Stomach (tissue), 19 donors: ENCODE measurements around the gene ZFP69. TPM values are rescaled to one million over a fixed set of nuclear protein-coding genes. Genes with fewer than 3 reads are reported as not detected.

Experiments used
- DNase-seq, 2 donors: peaks; one replicate each; pipeline versions ENCODE4 v3.0.0 to v3.0.0-alpha.2; 2013 to 2019
- H3K27ac ChIP-seq, 5 donors: fragments of 200-600 bp in 4 of 5; sonication (generic) in 4 of 5; one replicate each; pipeline ENCODE4 v1.5.1; 2013 to 2019; ENCODE audit warnings: mild to moderate bottlenecking in 1 of 5, moderate library complexity in 1 of 5
- H3K27me3 ChIP-seq, 3 donors: fragments of 200-600 bp; sonication (generic); one replicate each; pipeline ENCODE4 v1.5.1; 2017 to 2019; ENCODE audit warnings: mixed run types in 1 of 3
- H3K36me3 ChIP-seq, 4 donors: fragments of 200-600 bp; sonication (generic); 1 replicate in 3 of 4; 2 replicates in 1 of 4; pipeline ENCODE4 v1.5.1; 2016 to 2019
- H3K4me1 ChIP-seq, 4 donors: fragments of 200-600 bp; sonication (generic); one replicate each; pipeline ENCODE4 v1.5.1; 2016 to 2019
- H3K4me3 ChIP-seq, 4 donors: fragments of 200-600 bp; sonication (generic) in 3 of 4; one replicate each; pipeline ENCODE4 v1.5.1; 2016 to 2019; ENCODE audit warnings: mild to moderate bottlenecking in 1 of 4
- H3K9me3 ChIP-seq, 4 donors: fragments of 200-600 bp; sonication (generic); one replicate each; pipeline ENCODE4 v1.5.1; 2016 to 2019
- EP300 ChIP-seq: sonication (generic); formaldehyde crosslinking; IDR thresholded peaks from one replicate; pipeline ENCODE4 v1.6.1; 2017; ENCODE audit warnings: antibody characterized with exemption
- POLR2A ChIP-seq, 4 donors: fragments of 450-650 bp; IDR thresholded peaks; one replicate each; pipeline ENCODE4 v1.6.1; 2016; ENCODE audit warnings: antibody characterized with exemption in 4 of 4, control low read depth in 2 of 4, mild to moderate bottlenecking in 1 of 4, moderate library complexity in 1 of 4
- POLR2AphosphoS5 ChIP-seq, 3 donors: sonication (generic); formaldehyde crosslinking; IDR thresholded peaks; one replicate each; pipeline ENCODE4 v1.6.1; 2016; ENCODE audit warnings: antibody characterized with exemption in 3 of 3
- WGBS, 5 donors: extraction: QIAGEN DNeasy Blood & Tissue Kit in 3 of 5; methylation state at CpG; one replicate each; pipeline versions ENCODE4 v1.1.5 to v1.1.7; 2013 to 2018; 5-methylcytosine and 5-hydroxymethylcytosine counted together
- intact Hi-C: fragments of 100-400 bp; cut with DNase I; formaldehyde crosslinking; loops from one replicate; pipeline ENCODE4 v1.15.1; 2023; ENCODE audit warnings: low total_unique reads
- long read RNA-seq, 10 donors: transcript quantifications; one replicate each; lab custom pipeline, GENCODE V29; 2026
- polyA plus RNA-seq, 3 donors: library from polyadenylated mRNA; stranded (reverse); fragments of 200-250 nt; gene quantifications; one replicate each; pipeline ENCODE4 v1.2.3, GENCODE V29; 2013
- total RNA-seq, 5 donors: library from RNA; depleted of rRNA; stranded (reverse); fragments of >200 nt; gene quantifications; one replicate each; pipeline versions ENCODE4 v1.1.0 to v1.2.3, GENCODE V29; 2014 to 2016
- TF ChIP-seq, protein P1 (sequence below), 7 experiments: fragments of 450-650 bp in 4 of 7; fragments of 200-600 bp in 3 of 7; sonication (generic) in 3 of 7; IDR thresholded peaks; one replicate each; pipeline ENCODE4 v1.5.1; 2016 to 2019; ENCODE audit warnings: antibody characterized with exemption in 7 of 7, control low read depth in 2 of 7, mild to moderate bottlenecking in 1 of 7
- donor health status: healthy with polysubstance abuse.
- donor health status: Bipolar disorder and iron deficiency.
- donor health status: healthy.

Gene ZFP69
- 10 to 100 TPM in 1 of 5 donors, 1 to 10 TPM in 4; 1.3 to 34.4 (median 3.1) TPM for total RNA-seq
- 1 to 10 TPM; 1.2 to 2.6 (median 2.3) TPM for polyA plus RNA-seq
- long read RNA-seq, donor 1: 0 reads
- long read RNA-seq, donor 2, partial matches to known transcripts: 0 of 1 reads
- long read RNA-seq, donor 2, other reads (novel, unspliced or antisense): 0 of 1 reads
- long read RNA-seq, donor 3: 0 reads
- long read RNA-seq, donor 4: 0 reads
- long read RNA-seq, donor 5: 0 reads
- long read RNA-seq, donor 6: 0 reads
- long read RNA-seq, donor 7: 0 reads
- long read RNA-seq, donor 8: 0 reads
- long read RNA-seq, donor 9, partial matches to known transcripts: 0 of 1 reads
- long read RNA-seq, donor 9, other reads (novel, unspliced or antisense): 0 of 1 reads
- long read RNA-seq, donor 10: 0 reads

DNA sequence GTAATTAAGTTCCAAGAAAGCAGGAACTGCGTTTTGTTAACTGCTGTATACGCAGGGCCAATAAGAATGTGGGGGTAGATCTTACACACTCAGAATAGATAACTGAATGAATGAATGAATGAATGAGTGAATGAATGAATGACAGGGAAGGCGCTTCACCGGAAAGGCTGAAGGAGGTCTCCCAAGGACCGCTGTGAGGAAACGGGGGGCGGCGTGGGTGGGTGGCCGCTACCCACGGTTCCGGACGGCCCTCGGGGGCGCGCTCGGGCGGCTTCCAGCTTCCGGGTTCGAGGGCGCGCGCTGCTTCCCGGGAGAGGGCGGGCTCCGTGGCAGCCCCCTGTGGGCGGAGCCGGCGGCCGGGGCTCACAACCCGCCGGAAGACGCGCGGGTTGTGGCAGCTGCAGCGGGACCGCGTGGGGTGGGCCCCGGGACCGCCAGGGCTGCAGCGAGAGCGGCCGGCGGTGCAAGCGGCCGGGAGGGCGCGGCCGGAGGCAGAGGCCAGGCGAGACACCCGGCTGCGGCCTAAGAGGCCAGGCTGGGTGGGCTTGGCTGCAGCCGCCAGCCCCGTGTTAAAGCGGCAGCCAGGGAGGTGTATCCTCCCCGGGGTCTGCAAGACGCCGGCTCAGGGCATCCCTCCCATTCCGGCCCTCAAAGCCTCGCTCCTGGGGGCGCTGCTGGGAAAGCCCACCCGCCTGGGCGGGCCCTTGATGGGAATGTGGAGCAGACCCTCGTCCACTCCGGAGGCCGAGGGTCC lies at the start of gene ZFP69:
ZFP69 (plus strand) TSS at position 367 of the 754 bp plus-strand sequence. CDS start 2,072 bp downstream, outside the sequence.
- Histone ChIP-seq H3K4me1 (peaks cover 0 to 21% (median 14%) of the 10 kb centered on the region in 4 donors), H3K9me3 (peaks cover 6 to 43% (median 32%) of the 10 kb centered on the region in 4 donors), H3K27ac (peak within 1 kb of the TSS; percentile 62 to 73 (median 65)), H3K27me3 (no peaks in the 10 kb centered on the region), H3K36me3 (peaks cover 0 to 25% (median 12%) of the 10 kb centered on the region in 4 donors), H3K4me3 (peak within 1 kb of the TSS; percentile 68 to 93 (median 72))
- WGBS, 5 donors: 0 to 2% (median 1%) methylated on average over 34 to 65 of the region's 65 CpGs
- peak; percentile 64 to 93 for DNase-seq
- intact Hi-C loops: no loop called here
- peak in 2 of 3 donors; percentile 29 to 32 for TF ChIP-seq POLR2AphosphoS5 (IDR thresholded peaks at IDR 0.05)
- no peak for TF ChIP-seq POLR2A (IDR thresholded peaks at IDR 0.05)

- Histone ChIP-seq H3K4me1 (no peaks in the 10 kb centered on the region), H3K27me3 (no peaks in the 10 kb centered on the region), H3K27ac (no peak overlapping the region), H3K4me3 (no peak overlapping the region), H3K9me3 (no peaks in the 10 kb centered on the region), H3K36me3 (no peaks in the 10 kb centered on the region)
- intact Hi-C loops: no loop called here
- TF ChIP-seq, protein P1, sequence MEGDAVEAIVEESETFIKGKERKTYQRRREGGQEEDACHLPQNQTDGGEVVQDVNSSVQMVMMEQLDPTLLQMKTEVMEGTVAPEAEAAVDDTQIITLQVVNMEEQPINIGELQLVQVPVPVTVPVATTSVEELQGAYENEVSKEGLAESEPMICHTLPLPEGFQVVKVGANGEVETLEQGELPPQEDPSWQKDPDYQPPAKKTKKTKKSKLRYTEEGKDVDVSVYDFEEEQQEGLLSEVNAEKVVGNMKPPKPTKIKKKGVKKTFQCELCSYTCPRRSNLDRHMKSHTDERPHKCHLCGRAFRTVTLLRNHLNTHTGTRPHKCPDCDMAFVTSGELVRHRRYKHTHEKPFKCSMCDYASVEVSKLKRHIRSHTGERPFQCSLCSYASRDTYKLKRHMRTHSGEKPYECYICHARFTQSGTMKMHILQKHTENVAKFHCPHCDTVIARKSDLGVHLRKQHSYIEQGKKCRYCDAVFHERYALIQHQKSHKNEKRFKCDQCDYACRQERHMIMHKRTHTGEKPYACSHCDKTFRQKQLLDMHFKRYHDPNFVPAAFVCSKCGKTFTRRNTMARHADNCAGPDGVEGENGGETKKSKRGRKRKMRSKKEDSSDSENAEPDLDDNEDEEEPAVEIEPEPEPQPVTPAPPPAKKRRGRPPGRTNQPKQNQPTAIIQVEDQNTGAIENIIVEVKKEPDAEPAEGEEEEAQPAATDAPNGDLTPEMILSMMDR (IDR thresholded peaks at IDR 0.05): no peak
- no peak for TF ChIP-seq POLR2AphosphoS5 (IDR thresholded peaks at IDR 0.05)
- no peak for DNase-seq
Measured at GRCh38 chr1:40431385-40431784, 45.7 kb upstream of the ZFP69 start.

DNA sequence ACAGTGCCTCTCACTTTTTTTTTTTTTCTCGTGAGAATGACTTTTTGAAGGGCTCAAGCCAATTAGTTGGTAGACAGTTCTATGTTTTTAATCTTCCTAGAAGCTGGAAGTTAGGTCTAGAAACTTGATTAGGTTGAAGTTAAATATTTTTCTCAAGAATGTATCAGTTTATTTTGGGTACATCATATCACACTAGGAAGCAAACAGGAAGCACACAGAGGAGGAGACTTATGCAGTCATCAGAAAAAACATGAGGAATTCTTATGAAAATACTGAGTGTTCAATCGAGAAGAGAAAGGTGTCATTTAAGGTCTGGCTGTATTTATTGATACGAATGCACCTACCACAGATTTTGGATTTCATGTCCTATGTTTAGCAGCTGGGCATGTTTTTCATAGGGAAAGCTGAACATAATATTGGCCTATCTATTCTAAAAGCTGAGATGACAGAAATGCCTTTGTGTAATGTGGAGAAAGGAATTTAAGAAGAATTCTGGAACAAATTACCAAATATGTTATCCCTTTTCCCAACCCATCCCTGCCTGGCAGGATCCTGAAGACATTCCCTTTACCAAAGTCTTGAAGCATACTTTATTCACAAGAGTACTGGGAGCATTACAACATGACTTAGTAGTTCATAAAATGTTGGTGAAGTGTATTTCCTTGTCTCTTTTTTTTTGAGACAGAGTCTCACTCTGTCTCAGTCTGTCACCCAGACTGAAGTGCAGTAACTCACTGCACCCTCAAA lies 44.3 kb upstream of the ZFP69 start:
- Histone ChIP-seq H3K36me3 (no peaks in the 10 kb centered on the region), H3K4me3 (no peak overlapping the region), H3K9me3 (no peaks in the 10 kb centered on the region), H3K27ac (no peak overlapping the region), H3K27me3 (no peaks in the 10 kb centered on the region), H3K4me1 (no peaks in the 10 kb centered on the region)
- no peak for TF ChIP-seq POLR2AphosphoS5 (IDR thresholded peaks at IDR 0.05)
- no peak for TF ChIP-seq POLR2A (IDR thresholded peaks at IDR 0.05)
- TF ChIP-seq EP300: no peak
- TF ChIP-seq, protein P1 (IDR thresholded peaks at IDR 0.05): no peak
- 74 to 82% (median 80%) methylated on average over 3 of the region's 3 CpGs for WGBS, 5 donors
- intact Hi-C loops: no loop called here
- no peak for DNase-seq

GRCh38 chr1:40435471-40435870 lies 41.6 kb upstream of the ZFP69 start:
- TF ChIP-seq EP300 (no peak), POLR2AphosphoS5 (IDR thresholded peaks at IDR 0.05) (no peak), POLR2A (IDR thresholded peaks at IDR 0.05) (no peak)
- TF ChIP-seq, protein P1 (IDR thresholded peaks at IDR 0.05): no peak
- Histone ChIP-seq H3K4me1 (no peaks in the 10 kb centered on the region), H3K27ac (no peak overlapping the region), H3K27me3 (no peaks in the 10 kb centered on the region), H3K9me3 (no peaks in the 10 kb centered on the region), H3K4me3 (no peak overlapping the region), H3K36me3 (no peaks in the 10 kb centered on the region)
- intact Hi-C loops: no loop called here
- 71 to 91% (median 87%) methylated on average over 2 to 5 of the region's 5 CpGs for WGBS, 5 donors
- no peak for DNase-seq
